Natural killer cell (primary cell): ENCODE measurements around the gene TAF12. TPM values are rescaled to one million over a fixed set of nuclear protein-coding genes. Genes with fewer than 3 reads are reported as not detected.

Experiments used
- ATAC-seq, 3 donors: fragments of 150-1000 bp in 2 of 3; fragments of 200-7000 bp in 1 of 3; cut with Tn5 transposase; 1 replicate in 1 of 3; 2 replicates in 2 of 3; pipeline ENCODE4 v1.10.0; 2021; ENCODE audit warnings: mild to moderate bottlenecking in 2 of 3, moderate library complexity in 2 of 3
- DNase-seq, 2 donors: peaks; one replicate each; pipeline versions ENCODE4 v3.0.0 to v3.0.0-alpha.2; 2013 to 2021; ENCODE audit warnings: mixed read lengths in 1 of 2
- H3K27ac ChIP-seq: one replicate; pipeline ENCODE4 v1.5.1; 2013; ENCODE audit warnings: mild to moderate bottlenecking, low read length
- H3K27me3 ChIP-seq: one replicate; pipeline ENCODE4 v1.6.1; 2013; ENCODE audit warnings: low read length; ENCODE audit not compliant: control insufficient read depth, insufficient read depth
- H3K36me3 ChIP-seq: one replicate; pipeline ENCODE4 v1.6.1; 2013; ENCODE audit warnings: low read length; ENCODE audit not compliant: control insufficient read depth, insufficient read depth
- H3K4me1 ChIP-seq: one replicate; pipeline ENCODE4 v1.6.1; 2013; ENCODE audit warnings: low read length; ENCODE audit not compliant: control insufficient read depth, insufficient read depth
- H3K4me3 ChIP-seq: one replicate; pipeline ENCODE4 v1.5.1; 2013; ENCODE audit warnings: low read length
- H3K9me3 ChIP-seq: one replicate; pipeline ENCODE4 v1.6.1; 2013; ENCODE audit warnings: low read length; ENCODE audit not compliant: control insufficient read depth, insufficient read depth
- H3K27ac Mint-ChIP-seq, 2 donors: one replicate each; pipeline ENCODE4 v1.8.0; 2022; ENCODE audit warnings: mild to moderate bottlenecking in 2 of 2, mixed read lengths in 2 of 2, moderate library complexity in 1 of 2
- H3K27me3 Mint-ChIP-seq, 2 donors: one replicate each; pipeline ENCODE4 v1.8.0; 2022; ENCODE audit warnings: low read depth in 2 of 2, mixed read lengths in 2 of 2
- H3K36me3 Mint-ChIP-seq: one replicate; pipeline ENCODE4 v1.8.0; 2022; ENCODE audit warnings: mixed read lengths
- H3K4me1 Mint-ChIP-seq, 2 donors: one replicate each; pipeline ENCODE4 v1.8.0; 2022; ENCODE audit warnings: mixed read lengths in 2 of 2
- H3K4me3 Mint-ChIP-seq: one replicate; pipeline ENCODE4 v1.8.0; 2022; ENCODE audit warnings: mild to moderate bottlenecking, moderate library complexity, mixed read lengths
- H3K9me3 Mint-ChIP-seq, 2 donors: one replicate each; pipeline ENCODE4 v1.8.0; 2022; ENCODE audit warnings: mixed read lengths in 2 of 2
- CTCF ChIP-seq: fragments of 200-600 bp; IDR thresholded peaks from one replicate; pipeline ENCODE4 v1.8.0; 2022; ENCODE audit warnings: antibody characterized with exemption
- WGBS: methylation state at CpG from one replicate; pipeline ENCODE4 v1.1.7; 2013; ENCODE audit warnings: missing lambda C conversion rate; ENCODE audit not compliant: insufficient coverage; 5-methylcytosine and 5-hydroxymethylcytosine counted together
- intact Hi-C: fragments of 100-400 bp; cut with micrococcal nuclease; formaldehyde crosslinking; loops from one replicate; pipeline ENCODE4 v1.14.2; 2022
- total RNA-seq, 4 donors: library from RNA; stranded (reverse); fragments of 120-200 nt in 1 of 4; gene quantifications; one replicate each; pipeline versions ENCODE4 v1.2.3 to v1.2.4, GENCODE V29; 2013 to 2022

Gene TAF12
- total RNA-seq, 3 donors from 2014 or later (not counting 1 experiment from before 2014, with no cell fraction given): 17.9 to 23.8 (median 23.1) TPM

GRCh38 chr1:28582248-28582615 lies 60.6 kb downstream of the TAF12 start:
- intact Hi-C loops: no loop called here
- Histone ChIP-seq H3K4me1 (peaks cover 27% of the 10 kb centered on the region), H3K27me3 (no peaks in the 10 kb centered on the region), H3K27ac (peak overlapping the region; percentile 65), H3K36me3 (peaks cover 27% of the 10 kb centered on the region), H3K4me3 (peak overlapping the region; percentile 89), H3K9me3 (no peaks in the 10 kb centered on the region)
- 6% methylated on average over 10 of the region's 10 CpGs for WGBS
- H3K27me3 Mint-ChIP-seq: peaks cover 0 to 3% of the 10 kb centered on the region in 2 donors
- H3K4me3 Mint-ChIP-seq: peak overlapping the region; percentile 92
- ATAC-seq (peak in 1 of 3 donors; percentile 0), DNase-seq (no peak)
- H3K36me3 Mint-ChIP-seq: peaks cover 16% of the 10 kb centered on the region
- no peak for TF ChIP-seq CTCF
- peaks cover 38 to 41% of the 10 kb centered on the region in 2 donors for H3K4me1 Mint-ChIP-seq
- H3K27ac Mint-ChIP-seq: peak overlapping the region; percentile 83 to 89
- H3K9me3 Mint-ChIP-seq: no peaks in the 10 kb centered on the region

DNA sequence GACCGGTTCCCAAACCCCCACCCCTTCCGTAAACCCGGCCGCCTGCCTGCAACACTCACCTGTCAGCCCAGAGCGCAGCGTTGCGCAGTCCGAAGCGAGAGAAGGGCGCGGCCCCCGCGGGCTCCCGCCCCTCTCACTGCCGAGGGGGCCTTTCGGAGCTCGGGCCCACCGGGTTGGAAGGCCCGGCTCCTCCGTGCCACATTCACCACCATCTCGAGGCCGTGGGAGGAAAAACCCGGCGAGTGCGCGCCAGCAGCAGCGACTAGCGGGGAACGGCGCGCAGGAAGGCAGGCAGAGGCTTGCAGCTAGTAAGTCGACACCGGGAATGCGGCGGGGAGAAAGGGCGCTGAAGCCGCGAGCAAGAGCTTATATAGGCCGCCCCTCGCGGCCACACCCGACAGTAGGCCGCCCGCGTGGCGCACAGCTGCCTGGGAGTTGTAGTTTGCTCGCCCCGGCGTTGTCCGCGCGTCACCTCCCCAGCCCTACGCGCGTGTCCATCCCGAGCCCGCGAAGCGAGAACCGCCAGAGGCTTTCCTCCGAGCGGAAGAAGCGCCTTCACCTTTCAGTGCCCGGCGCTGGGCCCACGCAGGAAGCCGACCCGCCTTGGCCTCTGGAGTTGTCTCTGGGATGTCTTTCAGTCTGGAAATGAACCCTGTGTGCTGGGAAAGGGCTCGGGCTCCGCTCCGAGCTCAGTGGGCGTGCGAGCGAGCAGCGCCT lies 61.2 kb downstream of the TAF12 start:
- peak; percentile 80 to 96 for DNase-seq
- ATAC-seq: peak; percentile 90 to 95 (median 94)
- peak overlapping the region; percentile 65 for H3K27ac ChIP-seq
- no peaks in the 10 kb centered on the region for H3K9me3 ChIP-seq
- intact Hi-C loops: loop anchor here (1.0 to 2.0 kb wide), 2 partner anchors 63 to 155 kb away; partner anchors contain the start of gene YTHDF2
- H3K27me3 ChIP-seq: no peaks in the 10 kb centered on the region
- H3K4me1 Mint-ChIP-seq: peaks cover 38 to 41% of the 10 kb centered on the region in 2 donors
- H3K9me3 Mint-ChIP-seq: no peaks in the 10 kb centered on the region
- peaks cover 27% of the 10 kb centered on the region for H3K4me1 ChIP-seq
- peaks cover 16% of the 10 kb centered on the region for H3K36me3 Mint-ChIP-seq
- WGBS: under 1% methylated on average over 75 of the region's 75 CpGs
- peak; percentile 5 for TF ChIP-seq CTCF
- H3K36me3 ChIP-seq: peaks cover 32% of the 10 kb centered on the region
- H3K27me3 Mint-ChIP-seq: peaks cover 0 to 3% of the 10 kb centered on the region in 2 donors
- H3K27ac Mint-ChIP-seq: peak overlapping the region; percentile 83 to 89
- H3K4me3 Mint-ChIP-seq: peak overlapping the region; percentile 92
- peak overlapping the region; percentile 89 for H3K4me3 ChIP-seq

- peak overlapping the region; percentile 65 for H3K27ac ChIP-seq
- DNase-seq (peak in 1 of 2 donors; percentile 84), ATAC-seq (peak; percentile 53 to 64 (median 53))
- Mint-ChIP-seq H3K27me3 (peaks cover 0 to 3% of the 10 kb centered on the region in 2 donors), H3K9me3 (no peaks in the 10 kb centered on the region), H3K4me1 (peaks cover 38 to 41% of the 10 kb centered on the region in 2 donors), H3K4me3 (peak overlapping the region; percentile 92), H3K27ac (peak overlapping the region; percentile 83 to 89), H3K36me3 (peaks cover 16% of the 10 kb centered on the region)
- intact Hi-C loops: loop anchor here (1.0 to 2.0 kb wide), 2 partner anchors 63 to 156 kb away; partner anchors contain the start of gene YTHDF2
- no peaks in the 10 kb centered on the region for H3K9me3 ChIP-seq
- peak overlapping the region; percentile 89 for H3K4me3 ChIP-seq
- H3K27me3 ChIP-seq: no peaks in the 10 kb centered on the region
- H3K36me3 ChIP-seq: peaks cover 32% of the 10 kb centered on the region
- under 1% methylated on average over 26 of the region's 26 CpGs for WGBS
- peak; percentile 27 for TF ChIP-seq CTCF
- peaks cover 27% of the 10 kb centered on the region for H3K4me1 ChIP-seq
Measured at GRCh38 chr1:28580722-28581530, 61.9 kb downstream of the TAF12 start.
